Activated naive CD4-positive, alpha-beta T cell treated with anti-CD3 and anti-CD28 coated beads, Interleukin-2, amount 50 U/mL, for 16 hours (primary cell): Measurements from ENCODE around the gene TMEM247.

ENCODE experiments used
- DNase-seq: peaks from one replicate; pipeline ENCODE4 v3.0.0-alpha.2; 2020

TMEM247 gene

GRCh38 chr2:46479265-46479664 is at the start of gene TMEM247:
TMEM247 (plus strand) TSS chr2:46479565.
- no peak for DNase-seq

GRCh38 chr2:46430413-46430812 is 49.0 kb upstream of the TMEM247 start:
- no peak for DNase-seq

- no peak for DNase-seq
Observed at GRCh38 chr2:46430992-46431391, 48.4 kb upstream of the TMEM247 start.

- DNase-seq, result no peak
Observed at GRCh38 chr2:46431481-46432235, 47.7 kb upstream of the TMEM247 start.

- no peak for DNase-seq
Observed at GRCh38 chr2:46434851-46435273, 44.5 kb upstream of the TMEM247 start.

- DNase-seq, result no peak
Observed at GRCh38 chr2:46435353-46435752, 44.0 kb upstream of the TMEM247 start.

- DNase-seq, result no peak
Observed at GRCh38 chr2:46435796-46436360, 43.5 kb upstream of the TMEM247 start.

GRCh38 chr2:46436800-46437199 is 42.6 kb upstream of the TMEM247 start:
- DNase-seq, result no peak

- DNase-seq, result no peak
Observed at GRCh38 chr2:46438102-46438501, 41.3 kb upstream of the TMEM247 start.

GRCh38 chr2:46438794-46439193 is 40.6 kb upstream of the TMEM247 start:
- no peak for DNase-seq

- no peak for DNase-seq
Observed at GRCh38 chr2:46439582-46439981, 39.8 kb upstream of the TMEM247 start.

GRCh38 chr2:46441838-46442712 is 37.3 kb upstream of the TMEM247 start:
- no peak for DNase-seq

- DNase-seq, result no peak
Observed at GRCh38 chr2:46444732-46445131, 34.6 kb upstream of the TMEM247 start.

- no peak for DNase-seq
Observed at GRCh38 chr2:46445556-46445955, 33.8 kb upstream of the TMEM247 start.

- no peak for DNase-seq
Observed at GRCh38 chr2:46446871-46447568, 32.3 kb upstream of the TMEM247 start.

GRCh38 chr2:46447649-46448048 is 31.7 kb upstream of the TMEM247 start:
- no peak for DNase-seq

- no peak for DNase-seq
Observed at GRCh38 chr2:46448111-46448510, 31.3 kb upstream of the TMEM247 start.

- DNase-seq, result no peak
Observed at GRCh38 chr2:46448641-46449040, 30.7 kb upstream of the TMEM247 start.

GRCh38 chr2:46449700-46450099 is 29.7 kb upstream of the TMEM247 start:
- DNase-seq, result no peak

GRCh38 chr2:46451131-46451711 is 28.1 kb upstream of the TMEM247 start:
- no peak for DNase-seq

- DNase-seq, result no peak
Observed at GRCh38 chr2:46456789-46457188, 22.6 kb upstream of the TMEM247 start.

GRCh38 chr2:46458763-46459500 is 20.4 kb upstream of the TMEM247 start:
- no peak for DNase-seq
